Stimulated activated CD8-positive, alpha-beta memory T cell treated with anti-CD3 and anti-CD28 coated beads, Interleukin-7, amount 100 ng/mL, for 4 hours (primary cell): ENCODE results near the gene IL1A.
"Not testable (repeated sequence)": the region's sequence is repeated elsewhere in the genome, so short reads cannot be mapped to it uniquely, and the experiment has no call there.

Experiments
- DNase-seq, 2 donors: peaks; one replicate each; pipeline ENCODE4 v3.0.0-alpha.2; 2020; ENCODE audit warnings: low read depth in 2 of 2

Gene IL1A

GRCh38 chr2:112784199-112785189 is at the start of gene IL1A:
IL1A (minus strand) TSS chr2:112784493; CDS start chr2:112783770, 723 bp downstream.
- no peak for DNase-seq

- DNase-seq: no peak
Observed at GRCh38 chr2:112833976-112834375, 49.7 kb upstream of the IL1A start.

GRCh38 chr2:112833639-112833931 is 49.3 kb upstream of the IL1A start:
- not testable (repeated sequence) for DNase-seq

GRCh38 chr2:112832841-112833638 is 48.7 kb upstream of the IL1A start:
- no peak for DNase-seq

- DNase-seq: no peak
Observed at GRCh38 chr2:112831946-112832840, 47.9 kb upstream of the IL1A start.

- DNase-seq: no peak
Observed at GRCh38 chr2:112831513-112831845, 47.2 kb upstream of the IL1A start.

- DNase-seq: no peak
Observed at GRCh38 chr2:112830682-112831512, 46.6 kb upstream of the IL1A start.

GRCh38 chr2:112829961-112830681 is 45.8 kb upstream of the IL1A start:
- DNase-seq: no peak

- DNase-seq: no peak
Observed at GRCh38 chr2:112829101-112829960, 45.0 kb upstream of the IL1A start.

GRCh38 chr2:112828251-112828691 is 44.0 kb upstream of the IL1A start:
- DNase-seq: no peak

GRCh38 chr2:112827604-112828185 is 43.4 kb upstream of the IL1A start:
- DNase-seq: no peak

- no peak for DNase-seq
Observed at GRCh38 chr2:112827009-112827408, 42.7 kb upstream of the IL1A start.

GRCh38 chr2:112825706-112826105 is 41.4 kb upstream of the IL1A start:
- no peak for DNase-seq

GRCh38 chr2:112824694-112825085 is 40.4 kb upstream of the IL1A start:
- no peak for DNase-seq

GRCh38 chr2:112821682-112822081 is 37.4 kb upstream of the IL1A start:
- DNase-seq: no peak

- no peak for DNase-seq
Observed at GRCh38 chr2:112821142-112821541, 36.8 kb upstream of the IL1A start.

- no peak for DNase-seq
Observed at GRCh38 chr2:112820343-112820742, 36.0 kb upstream of the IL1A start.

GRCh38 chr2:112819081-112819480 is 34.8 kb upstream of the IL1A start:
- DNase-seq: no peak
